GM21529 (cell line): ENCODE results near the gene VAMP3.
"Not testable (repeated sequence)": the region's sequence is repeated elsewhere in the genome, so short reads cannot be mapped to it uniquely, and the experiment has no call there.

Source experiments
- ATAC-seq: cut with Tn5 transposase; IDR thresholded peaks from one replicate; pipeline ENCODE4 v1.9.1; 2021; ENCODE audit not compliant: unreplicated experiment

The VAMP3 gene

DNA sequence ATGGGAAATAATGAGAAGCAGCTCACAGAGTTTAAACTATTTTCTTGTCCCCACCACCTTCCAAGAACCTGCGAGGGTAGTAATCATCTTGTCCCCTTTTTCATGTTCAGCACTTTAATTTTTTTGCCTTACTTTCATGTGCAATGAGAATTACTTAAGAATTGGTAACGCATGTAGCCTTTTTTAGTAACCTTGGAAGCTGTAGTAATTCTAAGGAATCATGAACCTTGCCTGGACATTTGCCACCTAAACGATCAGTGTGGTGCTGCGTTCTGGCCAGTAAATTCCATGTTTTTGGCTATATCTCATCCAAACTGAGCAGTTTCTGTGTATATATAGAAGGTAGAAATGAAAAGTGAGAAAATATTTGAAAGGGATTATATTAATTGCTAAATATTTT lies 3.9 kb upstream of the VAMP3 start:
- ATAC-seq = no peak

DNA sequence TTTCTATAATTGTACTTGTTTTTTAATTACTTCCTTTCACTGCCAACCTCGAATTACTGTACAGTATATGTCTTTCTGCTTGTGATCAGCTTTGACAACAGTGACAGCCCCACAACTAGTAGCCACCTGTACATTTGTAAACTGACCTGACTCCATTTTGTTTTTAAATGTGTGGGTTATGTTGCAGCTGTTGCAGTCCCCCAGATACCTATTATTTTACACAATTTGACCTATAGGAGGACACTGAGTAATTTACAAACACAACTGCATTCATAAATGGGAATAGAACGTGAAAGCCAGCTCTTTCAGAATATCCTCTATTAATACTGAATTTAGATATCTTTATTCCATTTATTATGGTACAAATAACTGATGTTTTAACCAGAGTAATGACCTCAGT lies 2.5 kb upstream of the VAMP3 start:
- no peak for ATAC-seq

DNA sequence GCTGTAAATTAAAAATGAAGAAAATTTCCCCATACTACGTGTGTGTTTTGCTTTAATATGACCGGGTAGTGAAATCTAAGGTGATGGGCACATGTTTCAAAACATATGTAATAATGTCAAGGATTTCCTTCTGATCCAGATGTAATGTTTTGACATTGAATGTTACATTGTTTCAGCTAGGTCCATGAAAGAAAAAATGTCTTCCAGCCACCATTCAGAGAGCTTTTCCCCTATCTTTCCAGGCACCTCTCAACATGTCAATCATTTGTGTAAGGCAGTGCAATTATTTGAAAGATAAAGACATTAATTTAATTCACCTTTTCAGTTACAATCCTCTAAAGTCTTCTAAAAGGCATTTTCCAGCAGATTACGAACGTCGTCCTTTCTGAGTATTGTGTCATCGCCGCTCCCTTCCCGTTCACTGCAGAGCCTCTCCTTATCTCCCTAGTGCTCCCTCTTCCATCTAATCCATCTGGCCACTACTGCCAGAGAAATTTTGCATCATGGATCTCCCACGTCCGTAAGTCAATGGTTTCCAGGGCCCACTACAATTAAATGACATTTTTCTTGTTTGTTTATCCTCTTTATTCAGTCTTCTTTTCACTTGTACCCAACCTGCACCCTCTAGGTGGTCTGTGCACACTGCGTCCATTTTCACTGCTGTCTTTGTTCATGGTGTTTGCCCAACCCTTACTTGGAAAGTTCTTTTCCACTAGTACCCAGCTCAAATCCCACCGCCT lies 1.3 kb upstream of the VAMP3 start:
- no peak for ATAC-seq

DNA sequence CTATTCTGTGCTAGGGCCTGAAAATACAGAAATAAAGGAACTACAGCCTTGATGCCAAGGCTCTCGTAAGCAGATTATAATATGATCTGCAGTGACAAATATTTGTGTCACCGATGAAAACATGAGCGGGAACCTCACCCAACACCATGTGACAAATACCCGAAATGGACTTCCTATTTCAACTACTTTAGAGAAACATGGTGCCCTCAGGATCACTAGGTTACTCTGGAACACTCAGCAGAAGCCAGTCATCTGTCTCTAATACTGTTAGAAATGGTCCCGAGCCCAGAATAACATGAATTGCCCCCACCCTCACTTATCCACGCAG lies 463 bp upstream of the VAMP3 start:
- ATAC-seq = no peak

DNA sequence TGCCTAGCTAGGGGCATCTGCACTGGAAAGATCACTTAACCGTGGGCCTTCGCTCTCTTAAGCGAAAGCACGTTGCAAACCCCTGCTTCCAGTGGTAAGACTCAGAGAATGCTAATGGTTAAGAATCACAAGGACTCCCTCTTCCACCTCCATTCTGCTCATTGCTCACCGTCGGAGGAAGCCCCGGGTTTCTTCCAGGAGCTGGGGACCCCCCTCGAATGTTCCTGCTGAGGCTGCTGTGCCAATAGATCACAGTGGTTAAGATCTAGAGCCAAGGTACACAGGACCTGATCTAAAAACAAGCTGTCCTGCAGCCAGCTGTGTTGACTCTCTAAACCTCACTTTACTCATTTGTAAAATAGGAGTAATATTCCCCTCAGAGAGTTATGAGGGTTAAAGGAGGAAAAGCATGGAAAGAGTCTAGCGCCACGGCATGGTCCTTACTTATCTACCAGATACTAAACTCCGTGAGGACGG lies 765 bp downstream of the VAMP3 start:
- ATAC-seq = no peak

DNA sequence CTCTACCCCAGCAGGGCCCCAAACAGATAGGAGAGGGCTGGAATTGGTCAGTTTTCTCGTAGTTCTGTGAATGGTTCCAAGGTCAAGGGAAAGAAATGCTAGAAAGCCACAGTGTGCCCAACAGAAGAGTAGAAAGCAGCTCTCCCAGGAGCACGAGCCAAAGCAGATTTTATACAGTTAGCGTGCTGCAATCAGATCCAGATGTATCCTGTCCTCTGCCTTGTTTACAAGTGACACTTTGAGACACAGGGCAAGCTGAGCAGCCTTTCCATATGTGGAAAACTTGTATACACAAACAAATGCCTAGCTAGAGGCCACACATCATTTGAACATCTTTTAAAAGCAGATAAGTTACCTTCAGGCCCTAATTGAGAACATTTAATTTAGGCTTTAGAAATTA lies 6.5 kb downstream of the VAMP3 start:
- ATAC-seq = no peak

DNA sequence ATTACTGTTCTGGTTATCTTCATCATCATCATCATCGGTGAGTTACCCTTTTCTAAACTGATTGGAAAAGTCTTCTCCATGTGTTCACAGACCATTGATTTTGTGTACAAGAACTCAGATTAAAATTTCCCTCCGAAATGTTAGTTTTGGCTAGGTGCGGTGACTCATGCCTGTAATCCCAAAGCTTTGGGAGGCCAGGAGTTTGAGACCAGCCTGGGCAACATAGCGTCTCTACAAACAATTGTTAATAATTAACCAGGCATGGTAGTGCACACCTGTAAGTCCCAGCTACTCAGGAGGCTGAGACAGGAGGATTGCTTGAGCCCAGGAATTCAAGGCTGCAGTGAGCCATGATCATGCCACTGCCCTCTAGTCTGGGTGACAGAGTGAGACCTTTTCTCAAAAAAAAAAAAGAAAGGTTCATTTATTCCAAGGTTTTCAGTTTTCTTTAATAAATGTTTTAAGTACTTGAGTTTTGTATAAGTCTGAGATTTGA lies 7.1 kb downstream of the VAMP3 start:
- no peak for ATAC-seq

DNA sequence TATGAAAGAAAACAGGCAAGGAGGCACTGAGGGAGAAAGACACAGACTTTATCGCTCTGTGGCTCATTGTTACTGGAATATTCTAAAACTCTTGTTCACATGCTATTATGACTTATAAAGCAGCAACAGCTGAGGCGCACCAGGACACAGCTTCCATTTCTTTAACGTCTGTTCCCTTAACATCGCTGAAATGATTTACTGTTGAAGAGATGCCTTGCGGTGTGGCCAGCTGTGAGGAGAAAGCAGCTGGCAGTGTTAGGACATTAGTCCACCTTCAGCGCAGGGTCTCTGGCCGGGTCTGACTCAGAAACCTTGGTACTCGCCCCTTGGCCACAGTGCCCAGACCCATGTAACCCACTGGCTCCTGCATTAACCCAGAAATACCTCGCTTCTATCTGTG lies 9.9 kb downstream of the VAMP3 start:
- ATAC-seq = no peak

DNA sequence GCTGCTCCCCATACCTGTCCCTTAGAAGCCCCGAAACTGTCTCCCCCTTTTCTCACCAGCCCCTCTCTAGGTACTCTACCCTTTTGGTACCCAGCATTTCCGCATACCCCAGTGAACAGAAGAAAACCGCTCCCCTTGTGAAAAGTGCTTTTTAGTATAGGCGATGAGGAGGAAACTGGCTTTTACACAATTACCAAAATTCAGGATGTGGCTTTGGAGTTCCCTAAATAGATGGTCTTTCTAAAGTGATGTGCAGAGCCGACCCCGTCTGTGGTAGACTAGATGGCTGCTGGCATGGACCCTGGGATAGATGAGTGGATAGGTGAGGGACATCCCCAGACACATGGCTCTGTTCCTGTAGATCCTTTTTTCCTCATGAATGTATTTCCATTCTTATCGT lies 10.4 kb downstream of the VAMP3 start:
- ATAC-seq = no peak

DNA sequence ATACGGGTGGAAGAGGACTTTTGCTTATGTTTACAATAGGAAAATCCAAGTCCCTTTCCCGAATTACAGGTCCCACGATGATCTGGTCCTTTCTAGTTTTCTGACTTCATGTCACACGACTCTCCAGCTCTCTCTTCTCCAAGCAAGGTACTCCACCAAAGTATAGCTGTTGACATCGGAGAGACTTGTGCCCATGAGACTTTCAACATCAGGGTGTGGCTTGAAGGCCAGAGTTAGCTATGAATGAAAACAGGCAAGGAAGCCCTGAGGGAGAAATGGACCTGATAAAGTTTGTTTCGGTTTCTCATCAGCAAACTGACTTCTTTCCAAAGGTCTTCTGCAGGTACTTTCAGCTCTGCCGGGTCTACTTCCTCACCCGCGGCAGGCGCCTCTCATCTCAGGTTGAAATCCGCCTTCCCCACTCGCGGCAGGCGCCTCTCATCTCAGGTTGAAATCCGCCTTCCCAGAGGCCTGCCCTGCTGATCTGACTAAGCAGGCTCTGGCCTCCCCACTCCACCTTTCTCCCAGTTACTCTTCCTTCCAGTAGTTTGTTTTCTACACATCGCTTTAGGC lies 10.9 kb downstream of the VAMP3 start:
- ATAC-seq = no peak

DNA sequence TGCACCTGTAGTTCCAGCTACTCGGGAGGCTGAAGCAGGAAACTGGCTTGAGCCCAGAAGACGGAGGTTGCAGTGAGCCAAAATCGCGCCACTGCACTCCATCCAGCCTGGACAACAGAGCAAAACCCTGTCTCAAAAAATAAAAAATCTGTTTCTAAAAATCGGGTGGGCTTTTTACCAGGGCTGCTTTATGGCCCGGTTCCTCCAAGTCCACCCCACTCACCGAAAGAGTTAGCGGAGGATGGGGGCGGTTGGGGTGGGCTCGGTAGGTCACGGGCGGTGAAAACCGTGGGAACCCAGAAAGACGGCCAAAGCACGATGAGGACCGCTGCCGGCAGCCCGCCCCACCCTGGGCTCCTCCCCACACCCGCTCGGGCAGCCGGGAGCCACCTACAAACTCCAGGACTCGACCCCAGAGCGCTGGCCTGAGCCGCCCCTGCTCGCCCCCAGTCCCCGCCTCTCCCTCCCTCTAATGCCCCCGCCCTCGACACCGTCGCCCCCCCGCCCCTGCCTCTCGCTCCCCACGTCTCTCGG lies 12.1 kb downstream of the VAMP3 start:
- no peak for ATAC-seq

DNA sequence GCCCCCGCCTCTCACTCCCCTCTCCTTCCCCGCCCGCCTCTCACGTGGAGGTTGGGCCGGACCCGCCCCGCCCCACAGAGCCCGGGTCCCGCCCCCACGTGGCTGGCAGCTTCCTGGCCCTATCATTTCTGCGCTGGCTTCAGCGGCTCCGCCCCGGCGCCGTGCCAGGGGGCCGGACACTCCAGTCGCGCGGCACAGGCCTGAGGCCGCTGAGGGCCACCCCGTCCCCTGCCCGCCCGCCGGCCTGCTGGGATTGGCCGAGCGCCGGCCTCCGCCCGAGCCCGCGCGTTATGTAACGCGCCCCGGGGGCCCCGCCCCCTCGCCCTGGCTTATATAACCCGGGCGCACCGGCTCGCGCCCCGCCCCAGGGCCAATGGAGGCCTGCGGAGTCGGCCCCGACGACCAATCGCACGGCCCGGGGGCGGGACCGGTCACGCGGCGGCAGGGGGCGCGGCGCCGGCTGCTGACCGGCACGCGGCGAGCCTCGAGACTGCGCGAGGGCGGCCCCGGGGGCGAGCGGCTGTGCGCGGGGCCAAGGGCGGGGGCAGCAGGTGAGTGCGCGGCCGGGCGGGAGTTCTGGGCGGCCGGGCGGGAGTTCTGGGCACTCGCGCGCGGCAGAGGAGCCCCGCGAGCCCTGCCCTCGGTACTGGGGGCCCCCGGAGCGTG lies 12.9 kb downstream of the VAMP3 start, which contains the start of gene PER3:
TSS of gene PER3 (plus strand) at position 466 of the 666 bp plus-strand sequence. CDS start 587 bp downstream, outside the sequence.
- ATAC-seq = peak; percentile 89

DNA sequence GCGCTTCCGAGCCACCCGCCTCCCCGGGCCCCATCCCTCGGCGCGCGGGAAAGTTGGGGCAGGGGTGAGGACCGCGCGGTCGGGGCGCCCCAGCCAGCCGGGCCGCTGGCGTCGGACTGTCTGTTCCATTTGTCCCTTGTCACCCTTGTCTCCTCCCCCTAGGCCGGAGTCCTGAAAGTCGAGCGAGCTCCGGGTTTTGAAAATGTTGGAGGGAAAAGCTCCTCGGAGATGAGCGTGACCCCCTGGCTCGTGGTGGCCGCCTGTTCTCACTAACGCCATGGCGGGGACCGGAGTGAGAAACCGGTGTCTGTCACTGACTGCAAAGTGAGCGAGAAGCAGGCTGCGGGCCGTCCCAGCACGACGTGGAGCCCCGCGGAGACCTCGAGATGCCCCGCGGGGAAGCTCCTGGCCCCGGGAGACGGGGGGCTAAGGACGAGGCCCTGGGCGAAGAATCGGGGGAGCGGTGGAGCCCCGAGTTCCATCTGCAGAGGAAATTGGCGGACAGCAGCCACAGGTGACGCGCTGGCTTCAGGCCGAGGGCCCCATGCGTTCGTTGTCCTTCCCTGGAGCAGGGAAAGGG lies 13.5 kb downstream of the VAMP3 start:
- no peak for ATAC-seq

DNA sequence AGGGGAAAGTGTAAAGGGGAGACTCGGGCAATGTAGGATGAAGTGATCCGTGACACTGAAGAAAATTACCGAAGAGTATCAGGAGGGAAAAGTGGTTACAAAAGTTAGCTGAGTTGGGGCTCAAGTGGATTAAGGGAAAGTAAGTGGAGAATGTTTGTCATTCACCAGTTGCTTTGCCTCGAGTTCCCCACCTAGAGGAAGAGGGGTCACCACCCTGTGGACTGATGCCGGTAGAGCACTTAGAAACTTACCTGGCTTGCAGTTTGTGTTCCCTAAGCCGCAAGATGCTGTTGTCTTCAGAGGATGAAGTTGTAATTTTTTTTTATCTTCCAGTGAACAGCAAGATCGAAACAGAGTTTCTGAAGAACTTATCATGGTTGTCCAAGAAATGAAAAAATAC lies 14.0 kb downstream of the VAMP3 start:
- no peak for ATAC-seq

DNA sequence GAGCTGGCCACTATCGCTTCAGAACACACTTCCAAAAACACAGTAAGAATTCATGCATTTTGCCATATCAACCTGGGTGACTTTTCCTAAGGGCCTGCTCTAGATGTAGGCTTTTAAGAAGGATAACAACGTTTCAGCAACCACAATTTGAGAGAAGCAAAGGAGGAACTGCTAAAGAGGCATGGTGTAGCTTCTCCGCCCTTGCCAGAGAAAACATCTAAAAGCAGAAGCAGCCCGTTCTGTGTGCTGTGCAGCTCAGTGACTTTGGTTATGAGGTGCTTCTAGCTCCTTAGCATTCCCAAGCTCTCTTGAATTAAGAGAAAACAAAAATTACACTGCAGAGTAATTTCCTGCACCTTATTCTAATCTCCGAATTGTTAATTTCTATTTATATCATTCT lies 15.7 kb downstream of the VAMP3 start:
- no peak for ATAC-seq

DNA sequence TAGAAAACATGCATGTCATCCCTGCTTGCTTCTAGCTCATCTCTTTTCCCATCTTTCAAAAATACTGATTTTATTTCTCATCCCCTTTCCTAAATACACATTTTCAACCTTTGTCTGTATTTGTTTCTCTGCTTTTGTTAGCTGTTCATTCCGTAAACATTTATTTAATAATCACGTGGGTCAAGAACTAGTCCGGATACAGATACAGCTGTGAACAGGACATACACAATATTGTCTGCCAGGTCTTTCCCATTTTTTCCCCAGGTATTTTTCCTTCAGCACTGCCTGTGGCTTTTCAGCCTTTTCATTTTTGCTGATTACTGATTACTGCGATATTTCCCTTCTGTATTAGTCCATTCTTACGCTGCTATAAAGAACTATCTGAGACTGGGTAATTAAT lies 18.7 kb downstream of the VAMP3 start:
- ATAC-seq = no peak

DNA sequence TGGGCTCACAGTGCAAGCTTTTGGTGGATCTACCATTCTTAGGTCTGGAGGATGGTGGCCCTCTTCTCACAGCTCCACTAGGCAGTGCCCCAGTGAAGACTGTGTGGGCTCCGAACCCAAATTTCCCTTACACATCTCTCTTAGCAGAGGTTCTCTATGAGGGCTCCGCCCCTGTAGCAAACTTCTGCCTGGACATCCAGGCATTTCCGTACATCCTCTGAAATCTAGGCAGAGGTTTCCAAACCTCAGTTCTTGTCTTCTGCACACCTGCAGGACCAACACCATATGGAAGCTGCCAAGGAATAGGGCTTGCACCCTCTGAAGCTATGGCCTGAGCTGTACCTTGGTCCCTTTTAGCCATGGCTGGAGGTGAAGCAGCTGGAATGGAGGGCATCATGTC lies 19.9 kb downstream of the VAMP3 start:
- not testable (repeated sequence) for ATAC-seq

DNA sequence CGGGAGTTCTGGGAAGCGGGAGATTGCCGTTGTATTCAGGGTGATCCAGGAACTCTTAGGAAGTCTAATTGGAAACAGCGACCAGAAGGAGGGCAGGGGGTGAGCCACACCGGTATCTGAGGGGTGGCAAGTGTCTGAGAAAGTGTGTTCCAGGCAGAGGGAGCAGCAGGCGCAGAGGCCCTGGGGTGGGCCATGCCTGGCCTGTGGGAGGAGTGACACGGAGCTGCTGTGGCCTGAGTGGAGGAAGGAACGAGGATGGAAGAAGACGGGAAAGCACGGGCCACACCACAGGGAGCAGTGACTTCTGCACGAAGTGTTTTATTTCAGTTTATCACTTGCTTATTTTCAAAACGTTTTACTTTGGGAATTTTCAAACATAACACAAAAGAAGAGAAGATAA lies 24.3 kb downstream of the VAMP3 start:
- no peak for ATAC-seq

DNA sequence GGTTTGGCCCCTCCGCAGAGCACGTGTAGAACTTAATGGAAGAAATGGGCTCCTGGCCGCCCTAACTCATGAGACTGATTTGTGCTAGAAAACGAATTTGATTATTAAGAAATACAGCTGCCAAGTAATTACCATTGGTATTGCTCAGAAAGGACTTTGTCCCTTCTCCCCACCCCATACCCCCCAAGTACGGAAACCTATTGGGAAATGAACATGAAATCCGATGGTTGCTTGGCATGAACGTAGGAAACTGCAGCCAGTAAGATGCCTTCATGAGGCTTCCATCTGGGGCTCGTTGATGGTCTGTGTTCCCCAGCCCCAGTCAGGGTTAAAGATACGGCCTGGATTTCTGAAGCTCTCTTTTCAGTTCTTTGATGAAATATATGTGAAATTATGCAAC lies 34.4 kb downstream of the VAMP3 start:
- no peak for ATAC-seq

DNA sequence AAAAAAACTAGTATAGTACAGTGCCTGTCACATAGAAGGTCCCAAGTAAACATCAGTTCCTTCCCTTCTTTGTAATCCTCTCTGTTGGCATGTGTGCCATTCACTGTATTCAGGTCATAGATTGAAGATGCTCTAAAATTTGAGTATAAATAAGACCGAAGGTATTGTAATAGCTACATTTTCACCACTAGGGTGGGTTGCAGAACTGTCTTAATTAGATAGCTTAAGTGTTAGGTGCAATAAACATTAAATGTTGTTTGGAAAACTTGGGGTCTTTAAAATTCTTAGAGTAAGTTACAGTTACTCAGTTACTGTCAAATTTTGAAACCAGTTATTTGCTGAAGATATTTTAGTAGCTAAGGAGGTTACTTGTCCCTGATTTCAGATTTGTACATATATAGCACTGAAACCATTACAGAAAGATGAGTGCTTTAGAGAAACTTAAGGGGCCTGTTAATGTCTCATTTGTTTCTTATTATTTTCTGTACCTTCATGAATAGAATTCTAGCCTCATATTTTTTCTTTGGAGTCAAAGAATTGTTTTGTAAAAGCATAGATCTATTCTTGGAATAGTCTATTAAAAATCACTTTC lies 37.3 kb downstream of the VAMP3 start:
- no peak for ATAC-seq

DNA sequence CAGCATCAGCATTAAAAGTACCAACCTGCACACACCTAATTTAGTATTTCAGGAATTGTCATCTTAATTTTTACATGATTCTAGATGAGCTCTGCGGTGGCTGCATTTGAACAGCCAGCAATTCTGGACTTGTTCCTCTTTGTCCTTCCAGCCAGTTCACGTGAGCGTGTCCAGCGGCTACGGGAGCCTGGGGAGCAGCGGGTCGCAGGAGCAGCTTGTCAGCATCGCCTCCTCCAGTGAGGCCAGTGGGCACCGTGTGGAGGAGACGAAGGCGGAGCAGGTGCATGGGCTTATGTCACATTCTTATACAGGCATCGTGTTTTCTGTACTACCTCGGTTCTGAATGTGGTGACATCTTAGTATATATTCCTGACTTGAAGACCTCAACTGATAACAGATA lies 38.6 kb downstream of the VAMP3 start:
- no peak for ATAC-seq
